ENCODE data around the gene DHTKD1. TPM values are rescaled to one million over a fixed set of nuclear protein-coding genes. Genes with fewer than 3 reads are reported as not detected.

DHTKD1 gene
- total and polyA plus RNA-seq, 10 of the 15 experiments (the other 5 are each of a cell fraction or from before 2014, with no cell fraction given) = 11.3 to 35.0 (median 26.9) TPM

GRCh38 chr10:12156367-12157123 is 87.8 kb downstream of the DHTKD1 start:
- no peaks in the 10 kb centered on the region for H4K20me1 ChIP-seq (ENCODE audit: control insufficient read depth, insufficient read depth)
- FAIRE-seq (no peak), DNase-seq (ENCODE audit: low read depth, low spot score) (no peak), ATAC-seq (no peak)
- in situ Hi-C loops (cut with MboI) = no loop called here
- H3K36me3 ChIP-seq (ENCODE audit: control insufficient read depth in 2 of 2, insufficient read depth in 2 of 2, low read length in 1 of 2) = peaks cover 2 to 13% of the 10 kb centered on the region in 2 experiments; a peak in 2 of 4 replicates
- TF ChIP-seq SIX5 (IDR thresholded peaks at IDR 0.05; ENCODE audit: low read depth, low read length, severe bottlenecking) (no peak), SIN3A (IDR thresholded peaks at IDR 0.05; ENCODE audit: low read depth, low read length) (no peak), MYB (IDR thresholded peaks at IDR 0.05; ENCODE audit: borderline replicate concordance, low read depth, low read length) (no peak), CEBPB (IDR thresholded peaks at IDR 0.05; ENCODE audit: borderline replicate concordance in 1 of 2, low read depth in 2 of 2, low read length in 2 of 2) (no peak), ZNF384 (IDR thresholded peaks at IDR 0.05; ENCODE audit: borderline replicate concordance, low read depth, low read length) (no peak), SMC3 (IDR thresholded peaks at IDR 0.05; ENCODE audit: borderline replicate concordance, low read length) (no peak), PBX3 (IDR thresholded peaks at IDR 0.05; ENCODE audit: insufficient replicate concordance, low read depth, low read length) (no peak), EP300 (IDR thresholded peaks at IDR 0.05; ENCODE audit: borderline replicate concordance in 1 of 2, control insufficient read depth in 1 of 2, low read depth in 2 of 2, low read length in 2 of 2) (no peak), NFYB (IDR thresholded peaks at IDR 0.05; ENCODE audit: insufficient read depth, low read depth, low read length) (no peak)
- H3K79me2 ChIP-seq (ENCODE audit: control insufficient read depth, insufficient read depth, low read length) = no peaks in the 10 kb centered on the region
- H3K4me3 ChIP-seq = no peak overlapping the region
- ChIA-PET RAD21 (ENCODE audit: unreplicated experiment) (no interaction called here), CTCF (no interaction called here), POLR2A (no interaction called here), SMC1A (ENCODE audit: uncharacterized antibody, unreplicated experiment) (interaction anchor here (0.7 kb wide), 1 partner anchor 39 kb away, joined by 3 read pairs; the partner anchor contains the start of genes CDC123 and NUDT5)
- intact Hi-C loops (cut with micrococcal nuclease; ENCODE audit: unreplicated experiment) = no loop called here
- BruUV-seq (replicated peaks) = no TSS peak
- H3K9me3 ChIP-seq (replicated peaks; ENCODE audit: control insufficient read depth, insufficient read depth, low read length) = no peaks in the 10 kb centered on the region
- no peak overlapping the region for H3K9ac ChIP-seq (ENCODE audit: control insufficient read depth, insufficient read depth, low read length)
- H3K4me1 ChIP-seq (ENCODE audit: control insufficient read depth, insufficient read depth, low read length) = no peaks in the 10 kb centered on the region
- H2AFZ ChIP-seq (ENCODE audit: control insufficient read depth, low read depth, low read length) = no peak overlapping the region
- 89% methylated on average over 14 of the region's 14 CpGs for WGBS (ENCODE audit: insufficient coverage, insufficient replicate concordance, low lambda C conversion rate, missing lambda C conversion rate)
- no peak overlapping the region for H3K4me2 ChIP-seq (ENCODE audit: control insufficient read depth, insufficient read depth)
- no peak overlapping the region for H3K27ac ChIP-seq (ENCODE audit: control insufficient read depth, insufficient read depth)
- H3K27me3 ChIP-seq (replicated peaks in 1 of 2; ENCODE audit: control insufficient read depth in 2 of 2, insufficient read depth in 2 of 2, low read length in 1 of 2) = no peaks in the 10 kb centered on the region
